ENCODE data around the gene ENC1.

DNA sequence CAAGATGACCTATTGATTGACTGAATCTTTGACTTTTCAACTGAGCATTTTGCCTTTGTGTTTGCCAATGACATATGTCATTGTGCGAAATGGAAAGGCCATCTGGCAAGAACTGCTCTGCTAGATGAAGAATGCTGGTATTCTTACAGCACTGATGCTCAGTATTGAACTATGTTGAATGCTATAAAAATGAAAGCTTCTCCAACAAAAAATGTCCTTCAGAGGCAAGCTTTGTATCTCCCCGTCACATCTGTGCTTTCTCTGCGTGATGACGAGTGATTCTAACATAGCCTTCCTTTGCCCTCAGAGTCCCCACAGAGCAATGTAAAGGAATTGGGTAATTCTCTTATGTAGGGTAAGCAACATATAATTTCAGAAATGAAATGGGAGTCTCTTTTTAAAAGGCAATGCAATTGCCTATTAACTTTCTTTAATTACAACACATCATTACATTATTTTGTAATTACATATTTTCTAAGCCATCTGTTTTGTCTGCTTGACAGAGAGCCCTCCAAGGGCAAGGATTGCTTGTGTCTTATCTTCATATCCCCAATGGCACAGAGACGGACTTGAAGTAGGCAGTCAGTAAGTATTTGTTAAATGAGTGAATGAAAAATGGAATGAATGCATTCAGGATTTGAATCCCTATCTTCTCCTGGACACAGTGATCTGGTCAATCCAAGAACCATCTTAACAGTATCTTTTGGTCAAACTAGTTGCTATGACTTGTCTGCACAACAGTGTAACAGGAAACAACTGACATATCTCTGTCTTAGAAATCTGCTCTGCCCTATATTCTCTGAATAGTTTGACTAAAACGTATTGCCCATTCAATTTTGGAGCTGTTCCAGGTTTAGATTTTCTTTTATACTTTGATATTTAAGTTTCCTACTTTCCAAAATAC lies 46.1 kb downstream of the ENC1 start:
- TF ChIP-seq, protein P1, sequence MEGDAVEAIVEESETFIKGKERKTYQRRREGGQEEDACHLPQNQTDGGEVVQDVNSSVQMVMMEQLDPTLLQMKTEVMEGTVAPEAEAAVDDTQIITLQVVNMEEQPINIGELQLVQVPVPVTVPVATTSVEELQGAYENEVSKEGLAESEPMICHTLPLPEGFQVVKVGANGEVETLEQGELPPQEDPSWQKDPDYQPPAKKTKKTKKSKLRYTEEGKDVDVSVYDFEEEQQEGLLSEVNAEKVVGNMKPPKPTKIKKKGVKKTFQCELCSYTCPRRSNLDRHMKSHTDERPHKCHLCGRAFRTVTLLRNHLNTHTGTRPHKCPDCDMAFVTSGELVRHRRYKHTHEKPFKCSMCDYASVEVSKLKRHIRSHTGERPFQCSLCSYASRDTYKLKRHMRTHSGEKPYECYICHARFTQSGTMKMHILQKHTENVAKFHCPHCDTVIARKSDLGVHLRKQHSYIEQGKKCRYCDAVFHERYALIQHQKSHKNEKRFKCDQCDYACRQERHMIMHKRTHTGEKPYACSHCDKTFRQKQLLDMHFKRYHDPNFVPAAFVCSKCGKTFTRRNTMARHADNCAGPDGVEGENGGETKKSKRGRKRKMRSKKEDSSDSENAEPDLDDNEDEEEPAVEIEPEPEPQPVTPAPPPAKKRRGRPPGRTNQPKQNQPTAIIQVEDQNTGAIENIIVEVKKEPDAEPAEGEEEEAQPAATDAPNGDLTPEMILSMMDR (conservative IDR thresholded peaks at IDR 0.05; ENCODE audit: low read depth, low read length), result no peak
- no peak for TF ChIP-seq EZH2 (IDR thresholded peaks at IDR 0.05; ENCODE audit: borderline replicate concordance, low read depth, low read length, poor library complexity, severe bottlenecking)
